Suprapubic skin (tissue), 4 donors: ENCODE results near the gene TANGO2. TPM values are rescaled to one million over a fixed set of nuclear protein-coding genes. Genes with fewer than 3 reads are reported as not detected.
"Not testable (repeated sequence)": the region's sequence is repeated elsewhere in the genome, so short reads cannot be mapped to it uniquely, and the experiment has no call there.

Source experiments
- DNase-seq, 2 donors: peaks; one replicate each; pipeline ENCODE4 v3.0.0-alpha.2; 2019; ENCODE audit warnings: low spot score in 2 of 2
- H3K27ac ChIP-seq: fragments of 200-600 bp; sonication (generic); one replicate; pipeline ENCODE4 v1.5.1; 2019
- H3K27me3 ChIP-seq: fragments of 200-600 bp; sonication (generic); one replicate; pipeline ENCODE4 v1.5.1; 2019
- H3K36me3 ChIP-seq: fragments of 200-600 bp; sonication (generic); one replicate; pipeline ENCODE4 v1.5.1; 2019
- H3K4me1 ChIP-seq: fragments of 200-600 bp; sonication (generic); one replicate; pipeline ENCODE4 v1.5.1; 2019
- H3K4me3 ChIP-seq: fragments of 200-600 bp; sonication (generic); one replicate; pipeline ENCODE4 v1.5.1; 2019; ENCODE audit warnings: mild to moderate bottlenecking
- H3K9me3 ChIP-seq: fragments of 200-600 bp; sonication (generic); one replicate; pipeline ENCODE4 v1.5.1; 2019
- EP300 ChIP-seq: sonication (generic); formaldehyde crosslinking; IDR thresholded peaks from one replicate; pipeline ENCODE4 v1.6.1; 2017; ENCODE audit warnings: antibody characterized with exemption
- POLR2A ChIP-seq, 2 donors: fragments of 450-650 bp; IDR thresholded peaks; one replicate each; pipeline ENCODE4 v1.6.1; 2017; ENCODE audit warnings: antibody characterized with exemption in 2 of 2, mild to moderate bottlenecking in 2 of 2, moderate library complexity in 2 of 2
- POLR2AphosphoS5 ChIP-seq, 3 donors: sonication (generic); formaldehyde crosslinking; IDR thresholded peaks; one replicate each; pipeline ENCODE4 v1.6.1; 2017; ENCODE audit warnings: antibody characterized with exemption in 3 of 3
- WGBS: methylation state at CpG from one replicate; pipeline ENCODE4 v1.1.5; 2018; 5-methylcytosine and 5-hydroxymethylcytosine counted together
- total RNA-seq, 4 donors: library from RNA; depleted of rRNA; stranded (reverse); fragments of >200 nt; gene quantifications; one replicate each; pipeline ENCODE4 v1.1.0, GENCODE V29; 2016
- TF ChIP-seq, protein P1 (sequence below), 2 donors: fragments of 200-600 bp in 1 of 2; fragments of 450-650 bp in 1 of 2; sonication (generic) in 1 of 2; IDR thresholded peaks; one replicate each; pipeline ENCODE4 v1.5.1; 2016 to 2019; ENCODE audit warnings: antibody characterized with exemption in 2 of 2, mild to moderate bottlenecking in 1 of 2, moderate library complexity in 1 of 2

The TANGO2 gene
- total RNA-seq, 4 donors from 2014 or later, result 23.1 to 31.9 (median 26.8) TPM

- H3K27ac ChIP-seq, result no peak overlapping the region
- peaks cover 46% of the 10 kb centered on the region for H3K36me3 ChIP-seq
- H3K9me3 ChIP-seq, result no peaks in the 10 kb centered on the region
- TF ChIP-seq EP300 (no peak), POLR2AphosphoS5 (IDR thresholded peaks at IDR 0.05) (no peak), POLR2A (IDR thresholded peaks at IDR 0.05) (no peak)
- TF ChIP-seq, protein P1, sequence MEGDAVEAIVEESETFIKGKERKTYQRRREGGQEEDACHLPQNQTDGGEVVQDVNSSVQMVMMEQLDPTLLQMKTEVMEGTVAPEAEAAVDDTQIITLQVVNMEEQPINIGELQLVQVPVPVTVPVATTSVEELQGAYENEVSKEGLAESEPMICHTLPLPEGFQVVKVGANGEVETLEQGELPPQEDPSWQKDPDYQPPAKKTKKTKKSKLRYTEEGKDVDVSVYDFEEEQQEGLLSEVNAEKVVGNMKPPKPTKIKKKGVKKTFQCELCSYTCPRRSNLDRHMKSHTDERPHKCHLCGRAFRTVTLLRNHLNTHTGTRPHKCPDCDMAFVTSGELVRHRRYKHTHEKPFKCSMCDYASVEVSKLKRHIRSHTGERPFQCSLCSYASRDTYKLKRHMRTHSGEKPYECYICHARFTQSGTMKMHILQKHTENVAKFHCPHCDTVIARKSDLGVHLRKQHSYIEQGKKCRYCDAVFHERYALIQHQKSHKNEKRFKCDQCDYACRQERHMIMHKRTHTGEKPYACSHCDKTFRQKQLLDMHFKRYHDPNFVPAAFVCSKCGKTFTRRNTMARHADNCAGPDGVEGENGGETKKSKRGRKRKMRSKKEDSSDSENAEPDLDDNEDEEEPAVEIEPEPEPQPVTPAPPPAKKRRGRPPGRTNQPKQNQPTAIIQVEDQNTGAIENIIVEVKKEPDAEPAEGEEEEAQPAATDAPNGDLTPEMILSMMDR (IDR thresholded peaks at IDR 0.05), result no peak
- no peak overlapping the region for H3K4me3 ChIP-seq
- DNase-seq, result no peak
- H3K27me3 ChIP-seq, result no peaks in the 10 kb centered on the region
- 87% methylated on average over 7 of the region's 14 CpGs for WGBS
- peaks cover 18% of the 10 kb centered on the region for H3K4me1 ChIP-seq
Measured at GRCh38 chr22:20065896-20066616, 45.1 kb downstream of the TANGO2 start.

GRCh38 chr22:20066617-20067383 is 45.9 kb downstream of the TANGO2 start:
- H3K36me3 ChIP-seq, result peaks cover 38% of the 10 kb centered on the region
- H3K27me3 ChIP-seq, result no peaks in the 10 kb centered on the region
- TF ChIP-seq POLR2A (IDR thresholded peaks at IDR 0.05) (no peak), EP300 (no peak)
- TF ChIP-seq, protein P1 (IDR thresholded peaks at IDR 0.05), result no peak
- no peaks in the 10 kb centered on the region for H3K9me3 ChIP-seq
- no peak overlapping the region for H3K4me3 ChIP-seq
- peaks cover 15% of the 10 kb centered on the region for H3K4me1 ChIP-seq
- 91% methylated on average over 8 of the region's 11 CpGs for WGBS
- no peak overlapping the region for H3K27ac ChIP-seq
- DNase-seq, result no peak

DNA sequence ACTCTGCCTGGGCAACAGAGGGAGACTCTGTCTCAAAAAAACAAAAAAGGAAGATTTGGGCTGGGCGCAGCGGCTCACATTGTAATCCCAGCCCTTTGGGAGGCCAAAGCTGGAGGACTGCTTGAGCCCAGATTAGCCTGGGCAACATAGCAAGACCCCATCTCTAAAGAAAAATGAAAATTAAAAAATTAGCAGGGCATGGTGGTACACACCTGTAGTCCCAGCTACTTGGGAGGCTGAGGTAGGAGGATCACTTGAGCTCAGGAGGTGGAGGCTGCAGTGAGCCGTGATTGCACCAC is 46.4 kb downstream of the TANGO2 start:
- H3K27me3 ChIP-seq, H3K27ac ChIP-seq, H3K4me3 ChIP-seq, DNase-seq, H3K9me3 ChIP-seq: not testable (repeated sequence)
- Histone ChIP-seq H3K4me1 (peaks cover 12% of the 10 kb centered on the region), H3K36me3 (peaks cover 34% of the 10 kb centered on the region)
- 94% methylated on average over 3 of the region's 3 CpGs for WGBS

- no peaks in the 10 kb centered on the region for H3K9me3 ChIP-seq
- peaks cover 21% of the 10 kb centered on the region for H3K36me3 ChIP-seq
- TF ChIP-seq POLR2AphosphoS5 (IDR thresholded peaks at IDR 0.05), result no peak
- no peak for TF ChIP-seq EP300
- TF ChIP-seq, protein P1 (IDR thresholded peaks at IDR 0.05), result no peak
- no peak for TF ChIP-seq POLR2A (IDR thresholded peaks at IDR 0.05)
- no peaks in the 10 kb centered on the region for H3K4me1 ChIP-seq
- DNase-seq, result no peak
- no peak overlapping the region for H3K4me3 ChIP-seq
- no peak overlapping the region for H3K27ac ChIP-seq
- WGBS, result 90% methylated on average over 7 of the region's 7 CpGs
- H3K27me3 ChIP-seq, result no peaks in the 10 kb centered on the region
Measured at GRCh38 chr22:20068640-20069039, 47.7 kb downstream of the TANGO2 start.

- WGBS, result 89% methylated on average over 7 of the region's 7 CpGs
- H3K4me3 ChIP-seq, result no peak overlapping the region
- no peaks in the 10 kb centered on the region for H3K9me3 ChIP-seq
- no peaks in the 10 kb centered on the region for H3K27me3 ChIP-seq
- peaks cover 12% of the 10 kb centered on the region for H3K36me3 ChIP-seq
- DNase-seq, result no peak
- H3K4me1 ChIP-seq, result no peaks in the 10 kb centered on the region
- no peak overlapping the region for H3K27ac ChIP-seq
- TF ChIP-seq POLR2AphosphoS5 (IDR thresholded peaks at IDR 0.05) (no peak), POLR2A (IDR thresholded peaks at IDR 0.05) (no peak), EP300 (no peak)
- TF ChIP-seq, protein P1 (IDR thresholded peaks at IDR 0.05), result no peak
Measured at GRCh38 chr22:20069331-20070042, 48.6 kb downstream of the TANGO2 start.
